Measurements from ENCODE around the gene NIPAL3.

DNA sequence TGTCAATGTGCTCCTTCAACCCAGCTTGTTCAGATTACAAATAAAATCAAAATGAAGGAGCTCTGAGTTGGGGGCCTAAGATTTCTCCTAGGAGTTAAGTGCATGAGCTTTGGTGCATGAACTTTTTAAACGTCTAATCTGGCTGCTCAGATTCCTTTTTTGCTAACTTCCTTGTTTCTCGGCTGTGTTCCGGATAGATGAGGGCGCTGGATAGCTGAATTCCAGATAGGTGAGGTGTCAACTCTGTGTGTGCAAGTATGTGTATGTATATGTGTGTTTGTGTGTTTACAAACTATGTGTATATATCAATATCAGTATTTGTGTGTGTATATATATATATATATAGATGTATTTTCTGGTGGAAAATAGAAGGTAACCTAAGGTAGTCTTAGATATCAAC, 49.5 kb downstream of the NIPAL3 start:
- TF ChIP-seq, protein P1, sequence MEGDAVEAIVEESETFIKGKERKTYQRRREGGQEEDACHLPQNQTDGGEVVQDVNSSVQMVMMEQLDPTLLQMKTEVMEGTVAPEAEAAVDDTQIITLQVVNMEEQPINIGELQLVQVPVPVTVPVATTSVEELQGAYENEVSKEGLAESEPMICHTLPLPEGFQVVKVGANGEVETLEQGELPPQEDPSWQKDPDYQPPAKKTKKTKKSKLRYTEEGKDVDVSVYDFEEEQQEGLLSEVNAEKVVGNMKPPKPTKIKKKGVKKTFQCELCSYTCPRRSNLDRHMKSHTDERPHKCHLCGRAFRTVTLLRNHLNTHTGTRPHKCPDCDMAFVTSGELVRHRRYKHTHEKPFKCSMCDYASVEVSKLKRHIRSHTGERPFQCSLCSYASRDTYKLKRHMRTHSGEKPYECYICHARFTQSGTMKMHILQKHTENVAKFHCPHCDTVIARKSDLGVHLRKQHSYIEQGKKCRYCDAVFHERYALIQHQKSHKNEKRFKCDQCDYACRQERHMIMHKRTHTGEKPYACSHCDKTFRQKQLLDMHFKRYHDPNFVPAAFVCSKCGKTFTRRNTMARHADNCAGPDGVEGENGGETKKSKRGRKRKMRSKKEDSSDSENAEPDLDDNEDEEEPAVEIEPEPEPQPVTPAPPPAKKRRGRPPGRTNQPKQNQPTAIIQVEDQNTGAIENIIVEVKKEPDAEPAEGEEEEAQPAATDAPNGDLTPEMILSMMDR (IDR thresholded peaks at IDR 0.05 in 4 of 5, conservative IDR thresholded peaks at IDR 0.05 in 1 of 5) = no peak
- no peak for TF ChIP-seq POLR2A (IDR thresholded peaks at IDR 0.05)
